Left forelimb (tissue), 1 donor: ENCODE measurements around the gene FA2H.
"Not testable (repeated sequence)": the region's sequence is repeated elsewhere in the genome, so short reads cannot be mapped to it uniquely, and the experiment has no call there.

Source experiments
- DNase-seq: peaks from one replicate; pipeline ENCODE4 v3.0.0-alpha.2; 2018; ENCODE audit warnings: low spot score

FA2H gene

DNA sequence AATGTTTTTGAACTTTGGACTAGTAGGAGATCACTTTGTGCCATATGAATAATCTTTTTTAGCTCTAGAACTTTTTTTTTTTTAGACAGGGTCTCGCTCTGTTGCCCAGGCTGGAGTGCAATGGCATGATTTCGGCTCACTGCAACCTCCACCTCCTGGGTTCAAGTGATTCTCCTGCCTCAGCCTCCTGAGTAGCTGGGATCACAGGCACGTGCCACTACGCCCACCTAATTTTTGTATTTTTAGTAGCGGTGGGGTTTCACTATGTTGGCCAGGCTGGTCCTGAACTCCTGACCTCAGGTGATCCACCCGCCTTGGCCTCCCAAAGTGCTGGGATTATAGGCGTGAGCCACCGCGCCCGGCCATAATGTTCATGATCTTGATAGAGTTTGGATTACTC is 105.7 kb downstream of the FA2H start:
- DNase-seq = not testable (repeated sequence)

GRCh38 chr16:74667255-74667700 is 107.3 kb downstream of the FA2H start:
- DNase-seq = peak; percentile 69

- peak; percentile 95 for DNase-seq
Observed at GRCh38 chr16:74666425-74667254, 108.0 kb downstream of the FA2H start, which contains the start of gene RFWD3. Gene RFWD3, minus strand, starts transcription at chr16:74666877. Its CDS starts 5,428 bp downstream, at chr16:74661449.

DNA sequence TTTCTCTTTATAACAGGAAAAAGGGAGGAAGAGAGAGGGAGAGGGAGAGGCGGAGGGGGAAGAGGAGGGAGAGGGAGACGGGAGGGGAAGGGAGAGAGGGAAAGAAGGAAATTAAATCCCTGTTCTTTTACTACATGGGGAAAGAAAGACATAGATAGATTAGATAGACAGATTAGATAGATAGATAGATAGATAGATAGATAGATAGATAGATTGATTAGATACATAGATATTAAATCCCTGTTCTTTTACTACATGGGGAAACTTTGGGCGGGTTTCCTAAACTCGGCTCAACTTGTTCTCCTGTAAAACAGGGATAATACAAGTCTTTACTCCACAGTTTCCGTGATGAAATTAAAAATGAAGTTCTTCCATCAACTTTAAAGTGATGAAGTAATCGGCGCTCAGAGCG is 108.6 kb downstream of the FA2H start:
- no peak for DNase-seq
